GM23248 (cell line): ENCODE measurements around the gene RRP1.

Experiments
- EZH2 ChIP-seq: fragments of 200-600 bp; sonication (generic); IDR thresholded peaks from 2 replicates; pipeline ENCODE4 v1.6.1; 2018; ENCODE audit warnings: antibody characterized with exemption, mild to moderate bottlenecking; ENCODE audit not compliant: insufficient read depth, poor library complexity, severe bottlenecking
- EZH2phosphoT487 ChIP-seq: fragments of 200-600 bp; sonication (generic); IDR thresholded peaks from 2 replicates; pipeline ENCODE4 v1.6.1; 2018; ENCODE audit warnings: antibody characterized with exemption, moderate library complexity, mild to moderate bottlenecking, low read depth; ENCODE audit not compliant: insufficient read depth

DNA sequence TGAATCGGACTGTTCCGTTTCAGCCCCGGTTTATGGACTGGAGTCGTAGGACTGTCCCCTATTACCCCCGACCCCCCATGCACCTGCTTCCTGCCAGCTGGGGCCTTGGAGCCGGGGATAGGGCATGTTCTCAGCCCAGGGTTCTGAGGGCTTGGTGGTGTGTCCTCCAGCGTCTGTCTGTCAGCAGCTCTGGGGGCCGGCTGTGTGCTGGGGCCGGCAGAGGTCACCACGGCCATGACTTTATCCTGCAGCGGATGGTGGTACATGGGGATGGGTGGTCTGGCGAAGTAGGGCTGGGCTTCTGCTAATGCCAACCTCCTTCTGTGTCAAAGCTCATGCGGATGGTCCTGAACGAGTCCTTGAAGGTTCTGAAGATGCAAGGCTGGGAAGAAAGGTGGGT, 5.5 kb downstream of the RRP1 start:
- TF ChIP-seq EZH2 (no peak), EZH2phosphoT487 (no peak)
